WTC11 (cell line): ENCODE results near the gene GJA4. TPM values are rescaled to one million over a fixed set of nuclear protein-coding genes. Genes with fewer than 3 reads are reported as not detected.

ENCODE experiments used
- ATAC-seq: fragments of 200-7000 bp; cut with Tn5 transposase; 2 replicates; pipeline ENCODE4 v1.10.0; 2021; ENCODE audit warnings: mild to moderate bottlenecking, moderate library complexity
- CTCF ChIA-PET: fragments of 300-600 bp; sonication (Branson Sonifier 250); formaldehyde crosslinking; loops from one replicate; lab custom pipeline; 2021; ENCODE audit warnings: antibody characterized with exemption; lab: Charles Lee
- POLR2A ChIA-PET: fragments of 350-600 bp; sonication (Branson Sonifier 250); formaldehyde crosslinking; loops from one replicate; lab custom pipeline; 2021; ENCODE audit warnings: antibody characterized with exemption; lab: Charles Lee
- DNase-seq: peaks from one replicate; pipeline ENCODE4 v3.0.0; 2021; ENCODE audit warnings: low spot score
- H3K27ac Mint-ChIP-seq: 2 replicates; pipeline ENCODE4 v1.8.0; 2021; ENCODE audit warnings: mixed read lengths
- H3K27me3 Mint-ChIP-seq: 2 replicates; pipeline ENCODE4 v1.8.0; 2021; ENCODE audit warnings: low read depth, mild to moderate bottlenecking, moderate library complexity, mixed read lengths
- H3K36me3 Mint-ChIP-seq: 2 replicates; pipeline ENCODE4 v1.8.0; 2021; ENCODE audit warnings: mixed read lengths
- H3K4me1 Mint-ChIP-seq: 2 replicates; pipeline ENCODE4 v1.8.0; 2022; ENCODE audit warnings: mixed read lengths
- H3K4me3 Mint-ChIP-seq: 2 replicates; pipeline ENCODE4 v1.8.0; 2021; ENCODE audit warnings: mild to moderate bottlenecking, moderate library complexity, mixed read lengths
- H3K9me3 Mint-ChIP-seq: 2 replicates; pipeline ENCODE4 v1.8.0; 2021; ENCODE audit warnings: mixed read lengths
- AFF4 ChIP-seq: sonication (generic); formaldehyde crosslinking; IDR thresholded peaks from 2 replicates; pipeline ENCODE4 v1.8.1; 2023; ENCODE audit warnings: mild to moderate bottlenecking, missing genetic modification reagents, borderline replicate concordance
- CBFB ChIP-seq: sonication (generic); formaldehyde crosslinking; IDR thresholded peaks from 2 replicates; pipeline ENCODE4 v1.8.1; 2022; ENCODE audit warnings: mild to moderate bottlenecking, low read depth, missing genetic modification reagents
- CDX4 ChIP-seq: fragments of 250-450 bp; sonication (Bioruptor Pico); IDR thresholded peaks from 2 replicates; pipeline ENCODE4 v1.9.0; 2021; ENCODE audit warnings: moderate library complexity, mild to moderate bottlenecking, inconsistent platforms, borderline replicate concordance
- CTCF ChIP-seq: fragments of 200-600 bp; IDR thresholded peaks from 2 replicates; pipeline ENCODE4 v1.8.0; 2022; ENCODE audit warnings: antibody characterized with exemption
- EMX1 ChIP-seq: fragments of 250-450 bp; sonication (Bioruptor Pico); IDR thresholded peaks from 2 replicates; pipeline ENCODE4 v1.8.0; 2021; ENCODE audit warnings: mild to moderate bottlenecking
- ETV6 ChIP-seq: sonication (generic); formaldehyde crosslinking; IDR thresholded peaks from 2 replicates; pipeline ENCODE4 v1.8.1; 2022; ENCODE audit warnings: mild to moderate bottlenecking, missing genetic modification reagents
- FOXP1 ChIP-seq: sonication (generic); formaldehyde crosslinking; IDR thresholded peaks from 2 replicates; pipeline ENCODE4 v1.8.0; 2022; ENCODE audit warnings: missing genetic modification reagents, mild to moderate bottlenecking, moderate library complexity, borderline replicate concordance
- GRHL2 ChIP-seq: fragments of 250-450 bp; sonication (Bioruptor Pico); IDR thresholded peaks from 2 replicates; pipeline ENCODE4 v1.8.0; 2022; ENCODE audit warnings: mild to moderate bottlenecking, moderate library complexity; ENCODE audit not compliant: insufficient replicate concordance, severe bottlenecking
- GTF2I ChIP-seq: fragments of 250-450 bp; sonication (Bioruptor Pico); conservative IDR thresholded peaks from 2 replicates; pipeline ENCODE4 v1.4.0; 2021; ENCODE audit warnings: mild to moderate bottlenecking
- IRF2 ChIP-seq: sonication (generic); formaldehyde crosslinking; IDR thresholded peaks from 2 replicates; pipeline ENCODE4 v1.8.0; 2022; ENCODE audit warnings: low read depth, missing genetic modification reagents, borderline replicate concordance
- MAX ChIP-seq: sonication (generic); formaldehyde crosslinking; IDR thresholded peaks from 2 replicates; pipeline ENCODE4 v1.8.0; 2022; ENCODE audit warnings: mild to moderate bottlenecking, missing genetic modification reagents
- NFATC4 ChIP-seq: fragments of 250-450 bp; sonication (Bioruptor Pico); IDR thresholded peaks from 2 replicates; pipeline ENCODE4 v1.9.0; 2021; ENCODE audit warnings: mild to moderate bottlenecking
- PRRX2 ChIP-seq: fragments of 250-450 bp; sonication (Bioruptor Pico); IDR thresholded peaks from 2 replicates; pipeline ENCODE4 v1.8.0; 2021; ENCODE audit warnings: mild to moderate bottlenecking
- RORB ChIP-seq: fragments of 250-450 bp; sonication (Bioruptor Pico); IDR thresholded peaks from 2 replicates; pipeline ENCODE4 v1.9.0; 2021; ENCODE audit warnings: mild to moderate bottlenecking
- SMAD3 ChIP-seq: sonication (generic); formaldehyde crosslinking; IDR thresholded peaks from 2 replicates; pipeline ENCODE4 v1.8.0; 2022; ENCODE audit warnings: missing genetic modification reagents, mild to moderate bottlenecking, borderline replicate concordance
- SP1 ChIP-seq: sonication (generic); formaldehyde crosslinking; conservative IDR thresholded peaks from 2 replicates; pipeline ENCODE4 v1.8.1; 2022; ENCODE audit warnings: missing genetic modification reagents
- TEAD1 ChIP-seq: sonication (generic); formaldehyde crosslinking; IDR thresholded peaks from 2 replicates; pipeline ENCODE4 v1.8.0; 2022; ENCODE audit warnings: mild to moderate bottlenecking, missing genetic modification reagents
- TP53 ChIP-seq: sonication (generic); formaldehyde crosslinking; IDR thresholded peaks from 2 replicates; pipeline ENCODE4 v1.8.1; 2023; ENCODE audit warnings: mild to moderate bottlenecking, missing genetic modification reagents
- ZMAT4 ChIP-seq: fragments of 250-450 bp; sonication (Bioruptor Pico); IDR thresholded peaks from 2 replicates; pipeline ENCODE4 v1.9.0; 2021; ENCODE audit warnings: mild to moderate bottlenecking
- ZNF121 ChIP-seq: sonication (generic); formaldehyde crosslinking; IDR thresholded peaks from 2 replicates; pipeline ENCODE4 v1.8.0; 2023; ENCODE audit warnings: missing genetic modification reagents
- ZNF232 ChIP-seq: sonication (generic); formaldehyde crosslinking; IDR thresholded peaks from 2 replicates; pipeline ENCODE4 v1.8.0; 2022; ENCODE audit warnings: mild to moderate bottlenecking, missing genetic modification reagents
- ZNF317 ChIP-seq: sonication (generic); formaldehyde crosslinking; IDR thresholded peaks from 2 replicates; pipeline ENCODE4 v1.8.1; 2023; ENCODE audit warnings: low read depth, mild to moderate bottlenecking, moderate library complexity, missing genetic modification reagents, borderline replicate concordance
- ZNF512 ChIP-seq: sonication (generic); formaldehyde crosslinking; IDR thresholded peaks from 2 replicates; pipeline ENCODE4 v1.8.1; 2022; ENCODE audit warnings: missing genetic modification reagents, borderline replicate concordance
- ZNF671 ChIP-seq: fragments of 250-450 bp; sonication (Bioruptor Pico); IDR thresholded peaks from 2 replicates; pipeline ENCODE4 v1.8.0; 2021; ENCODE audit warnings: mild to moderate bottlenecking
- total RNA-seq: library from RNA; stranded (reverse); gene quantifications from 3 replicates; pipeline ENCODE4 v1.2.3, GENCODE V29; 2021

The GJA4 gene
- total RNA-seq, 1 experiment from 2014 or later = 1.0 TPM

GRCh38 chr1:34759503-34760357, 33.1 kb upstream of the GJA4 start, which contains the start of gene GJB4:
GJB4 (plus strand) TSS chr1:34759740; CDS start chr1:34761255, 1,515 bp downstream.
- Mint-ChIP-seq H3K4me3 (no peak within 1 kb of the TSS), H3K36me3 (no peaks in the 10 kb centered on the region; the same call in 1 of the 2 replicates), H3K4me1 (peaks cover 26% of the 10 kb centered on the region), H3K27me3 (peaks cover 3% of the 10 kb centered on the region; the same call in 1 of the 2 replicates), H3K27ac (no peak within 1 kb of the TSS), H3K9me3 (peaks cover 9% of the 10 kb centered on the region; the same call in 1 of the 2 replicates)
- POLR2A ChIA-PET = no interaction called here
- no peak for DNase-seq
- TF ChIP-seq ZNF512 (CRISPR knock-in tag) = no peak
- TF ChIP-seq MAX (CRISPR knock-in tag) = no peak
- TF ChIP-seq GTF2I = no peak
- no peak for TF ChIP-seq SP1 (CRISPR knock-in tag)
- TF ChIP-seq TEAD1 (CRISPR knock-in tag) = no peak
- TF ChIP-seq RORB (CRISPR knock-in tag) = no peak
- TF ChIP-seq SMAD3 (CRISPR knock-in tag) = no peak
- no peak for TF ChIP-seq CDX4
- TF ChIP-seq PRRX2 = no peak
- no peak for TF ChIP-seq AFF4 (CRISPR knock-in tag)
- no peak for TF ChIP-seq NFATC4 (CRISPR knock-in tag)
- TF ChIP-seq ZNF232 (CRISPR knock-in tag) = no peak
- no peak for TF ChIP-seq GRHL2
- no peak for TF ChIP-seq IRF2 (CRISPR knock-in tag)
- no peak for TF ChIP-seq CBFB (CRISPR knock-in tag)
- TF ChIP-seq ZNF121 (CRISPR knock-in tag) = no peak
- no peak for TF ChIP-seq ETV6 (CRISPR knock-in tag)
- ATAC-seq = peak; percentile 65
- CTCF ChIA-PET = interaction anchor here (0.6 to 2.1 kb wide), 4 partner anchors 9 to 93 kb away, joined by 3 to 17 read pairs (median 5); no protein-coding TSS in a partner anchor

- no peaks in the 10 kb centered on the region; the same call in 1 of the 2 replicates for H3K36me3 Mint-ChIP-seq
- H3K27ac Mint-ChIP-seq = no peak overlapping the region
- ChIA-PET CTCF (interaction anchor here (1.4 kb wide), 1 partner anchor 18 kb away, joined by 6 read pairs; no protein-coding TSS in a partner anchor), POLR2A (no interaction called here)
- H3K4me1 Mint-ChIP-seq = peaks cover 19% of the 10 kb centered on the region
- peaks cover 9% of the 10 kb centered on the region; the same call in 1 of the 2 replicates for H3K9me3 Mint-ChIP-seq
- H3K27me3 Mint-ChIP-seq = peaks cover 3% of the 10 kb centered on the region; the same call in 1 of the 2 replicates
- H3K4me3 Mint-ChIP-seq = no peak overlapping the region
- DNase-seq (no peak), ATAC-seq (no peak)
- no peak for TF ChIP-seq ZNF317
- TF ChIP-seq TP53 = no peak
- no peak for TF ChIP-seq PRRX2
- TF ChIP-seq ZMAT4 (CRISPR knock-in tag) = no peak
- TF ChIP-seq FOXP1 = no peak
- no peak for TF ChIP-seq CBFB (CRISPR knock-in tag)
- TF ChIP-seq EMX1 (CRISPR knock-in tag) = no peak
- no peak for TF ChIP-seq CTCF
- TF ChIP-seq ZNF121 (CRISPR knock-in tag) = no peak
- TF ChIP-seq ZNF671 (CRISPR knock-in tag) = no peak
- TF ChIP-seq ETV6 (CRISPR knock-in tag) = no peak
Measured at GRCh38 chr1:34761176-34761761, 31.5 kb upstream of the GJA4 start.
